Activated T-cell treated with anti-CD3 and anti-CD28 coated beads, Interleukin-2, amount 50 U/mL, for 1 hour (primary cell): ENCODE measurements around the gene TMPRSS4.

Source experiments
- DNase-seq: peaks from one replicate; pipeline ENCODE4 v3.0.0-alpha.2; 2020

TMPRSS4 gene

GRCh38 chr11:118109231-118109630, 32.4 kb downstream of the TMPRSS4 start:
- DNase-seq: no peak

- DNase-seq: no peak
Measured at GRCh38 chr11:118111019-118111743, 34.3 kb downstream of the TMPRSS4 start.

- no peak for DNase-seq
Measured at GRCh38 chr11:118111744-118112035, 34.8 kb downstream of the TMPRSS4 start.

GRCh38 chr11:118112711-118113430, 36.0 kb downstream of the TMPRSS4 start:
- DNase-seq: no peak

- no peak for DNase-seq
Measured at GRCh38 chr11:118114266-118114665, 37.4 kb downstream of the TMPRSS4 start.

- no peak for DNase-seq
Measured at GRCh38 chr11:118115048-118115447, 38.2 kb downstream of the TMPRSS4 start.

- DNase-seq: no peak
Measured at GRCh38 chr11:118117790-118118601, 41.1 kb downstream of the TMPRSS4 start.

GRCh38 chr11:118120793-118121192, 43.9 kb downstream of the TMPRSS4 start:
- DNase-seq: no peak

GRCh38 chr11:118124929-118125535, 48.2 kb downstream of the TMPRSS4 start:
- no peak for DNase-seq

GRCh38 chr11:118126082-118126838, 49.4 kb downstream of the TMPRSS4 start:
- no peak for DNase-seq

- DNase-seq: no peak
Measured at GRCh38 chr11:118128310-118128709, 51.4 kb downstream of the TMPRSS4 start.

GRCh38 chr11:118128721-118129470, 52.0 kb downstream of the TMPRSS4 start:
- no peak for DNase-seq

GRCh38 chr11:118129471-118130172, 52.7 kb downstream of the TMPRSS4 start:
- no peak for DNase-seq

GRCh38 chr11:118132385-118133151, 55.7 kb downstream of the TMPRSS4 start:
- DNase-seq: no peak

- no peak for DNase-seq
Measured at GRCh38 chr11:118133816-118134215, 56.9 kb downstream of the TMPRSS4 start.

- no peak for DNase-seq
Measured at GRCh38 chr11:118135051-118135795, 58.3 kb downstream of the TMPRSS4 start.

- DNase-seq: no peak
Measured at GRCh38 chr11:118135796-118136165, 58.9 kb downstream of the TMPRSS4 start.

- no peak for DNase-seq
Measured at GRCh38 chr11:118136341-118136740, 59.5 kb downstream of the TMPRSS4 start.

- DNase-seq: no peak
Measured at GRCh38 chr11:118136801-118137200, 59.9 kb downstream of the TMPRSS4 start.
